Vagina (tissue), 2 donors: Measurements from ENCODE around the gene CTSW. TPM values are rescaled to one million over a fixed set of nuclear protein-coding genes. Genes with fewer than 3 reads are reported as not detected.

Experiments used
- DNase-seq, 2 donors: peaks; one replicate each; pipeline ENCODE4 v3.0.0-alpha.2; 2017; ENCODE audit errors: extremely low spot score in 2 of 2
- H3K27ac ChIP-seq: fragments of 200-600 bp; sonication (generic); one replicate; pipeline ENCODE4 v1.5.1; 2019
- H3K27me3 ChIP-seq: fragments of 200-600 bp; sonication (generic); one replicate; pipeline ENCODE4 v1.5.1; 2019
- H3K36me3 ChIP-seq, 2 donors: fragments of 200-600 bp; sonication (generic); one replicate each; pipeline ENCODE4 v1.5.1; 2017 to 2019
- H3K4me1 ChIP-seq: fragments of 200-600 bp; sonication (generic); one replicate; pipeline ENCODE4 v1.5.1; 2019
- H3K4me3 ChIP-seq, 2 donors: fragments of 200-600 bp; sonication (generic); 1 replicate in 1 of 2; 2 replicates in 1 of 2; pipeline ENCODE4 v1.5.1; 2016 to 2019
- H3K9me3 ChIP-seq: fragments of 200-600 bp; sonication (generic); one replicate; pipeline ENCODE4 v1.5.1; 2019
- POLR2A ChIP-seq, 2 donors: fragments of 450-650 bp; IDR thresholded peaks; one replicate each; pipeline ENCODE4 v1.6.1; 2017; ENCODE audit warnings: antibody characterized with exemption in 2 of 2, mild to moderate bottlenecking in 2 of 2, moderate library complexity in 2 of 2
- POLR2AphosphoS5 ChIP-seq, 2 donors: sonication (generic); formaldehyde crosslinking; IDR thresholded peaks; one replicate each; pipeline ENCODE4 v1.9.0; 2017; ENCODE audit warnings: antibody characterized with exemption in 2 of 2, mild to moderate bottlenecking in 2 of 2, low read depth in 1 of 2; ENCODE audit not compliant: insufficient read depth in 1 of 2
- intact Hi-C: fragments of 100-400 bp; cut with DNase I; formaldehyde crosslinking; loops from one replicate; pipeline ENCODE4 v1.15.1; 2023
- total RNA-seq: library from RNA; depleted of rRNA; stranded (reverse); fragments of >200 nt; gene quantifications from one replicate; pipeline ENCODE4 v1.2.3, GENCODE V29; 2016
- TF ChIP-seq, protein P1 (sequence below), 3 experiments: fragments of 450-650 bp in 2 of 3; fragments of 200-600 bp in 1 of 3; sonication (generic) in 1 of 3; IDR thresholded peaks; one replicate each; pipeline ENCODE4 v1.5.1; 2017 to 2019; ENCODE audit warnings: antibody characterized with exemption in 3 of 3, mild to moderate bottlenecking in 2 of 3, moderate library complexity in 2 of 3

CTSW gene
- total RNA-seq, 1 donor from 2014 or later: 0.74 TPM

DNA sequence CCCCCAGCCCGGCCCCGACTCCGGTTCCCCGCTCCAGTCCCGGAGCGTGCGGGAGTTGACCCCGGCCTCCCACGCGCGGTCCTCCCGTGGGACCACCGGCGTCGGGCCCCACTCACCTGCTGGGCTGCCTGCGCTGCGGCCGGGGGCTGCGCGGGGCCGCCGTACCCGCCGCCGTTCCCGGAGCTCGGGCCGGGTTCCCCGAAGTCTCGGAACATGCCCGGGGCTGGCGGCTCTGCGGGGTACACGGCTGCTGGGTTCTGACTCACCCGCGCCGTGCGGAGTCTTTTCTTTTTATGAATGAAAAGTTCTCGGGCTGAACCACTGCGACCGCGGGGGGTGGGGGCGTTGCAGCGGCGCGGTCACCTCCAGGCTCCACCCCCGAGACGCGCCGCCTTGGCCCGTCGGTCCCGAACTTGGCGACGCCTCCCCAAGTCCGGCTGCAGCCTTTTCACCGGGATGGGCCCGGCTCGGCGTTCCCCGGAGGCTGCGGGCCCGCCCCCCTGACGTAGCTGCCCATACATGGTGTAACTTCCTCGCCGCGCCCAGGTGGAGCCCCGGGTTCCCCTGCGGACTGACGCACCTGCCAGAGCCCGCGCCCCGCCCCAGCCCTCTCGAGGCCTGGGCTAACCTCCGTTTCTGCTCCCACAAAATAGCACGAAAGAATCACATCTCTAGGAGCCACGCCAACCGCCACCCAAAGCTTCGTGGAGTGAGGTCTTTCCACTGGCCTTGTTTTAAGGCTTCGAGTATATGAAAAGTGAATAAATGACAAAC is 20.7 kb downstream of the CTSW start, which contains the start of gene FOSL1:
TSS of gene FOSL1 (minus strand) at position 264 of the 774 bp plus-strand sequence. CDS start at position 215, 49 bp downstream.
- H3K27me3 ChIP-seq: no peaks in the 10 kb centered on the region
- H3K9me3 ChIP-seq: no peaks in the 10 kb centered on the region
- no peak for DNase-seq
- intact Hi-C loops: no loop called here
- H3K4me3 ChIP-seq: peak within 1 kb of the TSS; percentile 55 to 56
- peak within 1 kb of the TSS; percentile 69 for H3K27ac ChIP-seq
- H3K36me3 ChIP-seq: no peaks in the 10 kb centered on the region
- TF ChIP-seq POLR2AphosphoS5 (IDR thresholded peaks at IDR 0.05; ENCODE audit: insufficient read depth in 1 of 2, low read depth in 1 of 2): peak; percentile 70 to 72
- TF ChIP-seq, protein P1, sequence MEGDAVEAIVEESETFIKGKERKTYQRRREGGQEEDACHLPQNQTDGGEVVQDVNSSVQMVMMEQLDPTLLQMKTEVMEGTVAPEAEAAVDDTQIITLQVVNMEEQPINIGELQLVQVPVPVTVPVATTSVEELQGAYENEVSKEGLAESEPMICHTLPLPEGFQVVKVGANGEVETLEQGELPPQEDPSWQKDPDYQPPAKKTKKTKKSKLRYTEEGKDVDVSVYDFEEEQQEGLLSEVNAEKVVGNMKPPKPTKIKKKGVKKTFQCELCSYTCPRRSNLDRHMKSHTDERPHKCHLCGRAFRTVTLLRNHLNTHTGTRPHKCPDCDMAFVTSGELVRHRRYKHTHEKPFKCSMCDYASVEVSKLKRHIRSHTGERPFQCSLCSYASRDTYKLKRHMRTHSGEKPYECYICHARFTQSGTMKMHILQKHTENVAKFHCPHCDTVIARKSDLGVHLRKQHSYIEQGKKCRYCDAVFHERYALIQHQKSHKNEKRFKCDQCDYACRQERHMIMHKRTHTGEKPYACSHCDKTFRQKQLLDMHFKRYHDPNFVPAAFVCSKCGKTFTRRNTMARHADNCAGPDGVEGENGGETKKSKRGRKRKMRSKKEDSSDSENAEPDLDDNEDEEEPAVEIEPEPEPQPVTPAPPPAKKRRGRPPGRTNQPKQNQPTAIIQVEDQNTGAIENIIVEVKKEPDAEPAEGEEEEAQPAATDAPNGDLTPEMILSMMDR (IDR thresholded peaks at IDR 0.05): peak in 1 of 3 experiments; percentile 5
- TF ChIP-seq POLR2A (IDR thresholded peaks at IDR 0.05): peak in 1 of 2 donors; percentile 60
- H3K4me1 ChIP-seq: peaks cover 17% of the 10 kb centered on the region

DNA sequence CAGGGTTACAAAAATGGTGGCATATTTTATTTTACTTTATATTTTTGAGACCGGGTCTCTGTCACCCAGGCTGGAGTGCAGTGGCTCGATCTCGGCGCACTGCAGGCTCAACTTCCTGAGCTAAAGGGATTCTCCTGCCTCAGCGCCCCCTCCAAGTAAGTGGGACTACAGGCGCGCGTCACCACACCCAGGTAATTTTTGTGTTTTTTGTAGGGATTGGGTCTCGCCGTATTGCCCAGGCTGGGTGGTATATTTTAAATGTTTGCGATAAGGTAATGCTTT is 21.2 kb downstream of the CTSW start:
- no peak for TF ChIP-seq POLR2AphosphoS5 (IDR thresholded peaks at IDR 0.05; ENCODE audit: insufficient read depth in 1 of 2, low read depth in 1 of 2)
- no peak for TF ChIP-seq POLR2A (IDR thresholded peaks at IDR 0.05)
- TF ChIP-seq, protein P1 (IDR thresholded peaks at IDR 0.05): no peak
- no peaks in the 10 kb centered on the region for H3K36me3 ChIP-seq
- DNase-seq: no peak
- peak overlapping the region; percentile 16 for H3K27ac ChIP-seq
- peaks cover 17% of the 10 kb centered on the region for H3K4me1 ChIP-seq
- H3K9me3 ChIP-seq: no peaks in the 10 kb centered on the region
- intact Hi-C loops: no loop called here
- no peaks in the 10 kb centered on the region for H3K27me3 ChIP-seq
- peak overlapping the region in 1 of 2 donors; percentile 55 for H3K4me3 ChIP-seq

DNA sequence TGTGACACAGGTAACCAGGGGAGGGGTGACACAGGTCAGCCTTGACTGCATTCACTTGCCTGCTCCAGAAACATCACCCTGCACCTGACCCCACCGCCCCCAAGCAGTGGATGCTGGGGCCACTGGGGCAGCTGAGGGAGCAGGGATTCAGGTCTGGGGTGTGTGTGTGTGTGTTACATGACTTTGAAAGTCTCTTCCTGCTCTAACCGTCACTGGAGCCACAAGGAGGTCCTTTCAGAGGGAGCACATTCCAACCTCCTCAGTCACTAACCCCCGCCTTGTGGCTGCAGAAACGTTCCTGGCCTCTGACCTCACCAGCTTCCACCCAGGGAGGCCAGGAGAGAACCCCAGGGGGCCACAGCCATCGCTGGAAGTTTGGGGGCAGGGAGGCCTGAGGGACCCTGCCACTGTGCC is 23.4 kb downstream of the CTSW start:
- DNase-seq: no peak
- Histone ChIP-seq H3K9me3 (no peaks in the 10 kb centered on the region), H3K27me3 (no peaks in the 10 kb centered on the region), H3K36me3 (no peaks in the 10 kb centered on the region), H3K4me1 (peaks cover 17% of the 10 kb centered on the region), H3K27ac (no peak overlapping the region), H3K4me3 (no peak overlapping the region)
- intact Hi-C loops: no loop called here
- TF ChIP-seq, protein P1 (IDR thresholded peaks at IDR 0.05): no peak
- TF ChIP-seq POLR2A (IDR thresholded peaks at IDR 0.05) (no peak), POLR2AphosphoS5 (IDR thresholded peaks at IDR 0.05; ENCODE audit: insufficient read depth in 1 of 2, low read depth in 1 of 2) (no peak)

GRCh38 chr11:65903715-65904114 is 24.1 kb downstream of the CTSW start:
- TF ChIP-seq, protein P1 (IDR thresholded peaks at IDR 0.05): no peak
- no peak for TF ChIP-seq POLR2AphosphoS5 (IDR thresholded peaks at IDR 0.05; ENCODE audit: insufficient read depth in 1 of 2, low read depth in 1 of 2)
- intact Hi-C loops: no loop called here

GRCh38 chr11:65906602-65907001 is 27.0 kb downstream of the CTSW start:
- Histone ChIP-seq H3K4me3 (no peak overlapping the region), H3K36me3 (no peaks in the 10 kb centered on the region), H3K27ac (no peak overlapping the region), H3K4me1 (peaks cover 6% of the 10 kb centered on the region), H3K27me3 (no peaks in the 10 kb centered on the region), H3K9me3 (no peaks in the 10 kb centered on the region)
- no peak for DNase-seq
- intact Hi-C loops: no loop called here
- no peak for TF ChIP-seq POLR2A (IDR thresholded peaks at IDR 0.05)
- no peak for TF ChIP-seq POLR2AphosphoS5 (IDR thresholded peaks at IDR 0.05; ENCODE audit: insufficient read depth in 1 of 2, low read depth in 1 of 2)
- TF ChIP-seq, protein P1 (IDR thresholded peaks at IDR 0.05): no peak

More at GRCh38 chr11:65903715-65904114, 24.1 kb downstream of the CTSW start:
- no peak for DNase-seq
- H3K4me3 ChIP-seq: no peak overlapping the region
- H3K27me3 ChIP-seq: no peaks in the 10 kb centered on the region
- H3K36me3 ChIP-seq: no peaks in the 10 kb centered on the region
- no peaks in the 10 kb centered on the region for H3K9me3 ChIP-seq
- peaks cover 15% of the 10 kb centered on the region for H3K4me1 ChIP-seq
- H3K27ac ChIP-seq: no peak overlapping the region
